HG03103 (cell line): ENCODE data around the gene BUB1.
"Not testable (repeated sequence)": the region's sequence is repeated elsewhere in the genome, so short reads cannot be mapped to it uniquely, and the experiment has no call there.

Source experiments
- ATAC-seq: cut with Tn5 transposase; IDR thresholded peaks from one replicate; pipeline ENCODE4 v1.9.1; 2021; ENCODE audit warnings: low read depth; ENCODE audit not compliant: unreplicated experiment

Gene BUB1

DNA sequence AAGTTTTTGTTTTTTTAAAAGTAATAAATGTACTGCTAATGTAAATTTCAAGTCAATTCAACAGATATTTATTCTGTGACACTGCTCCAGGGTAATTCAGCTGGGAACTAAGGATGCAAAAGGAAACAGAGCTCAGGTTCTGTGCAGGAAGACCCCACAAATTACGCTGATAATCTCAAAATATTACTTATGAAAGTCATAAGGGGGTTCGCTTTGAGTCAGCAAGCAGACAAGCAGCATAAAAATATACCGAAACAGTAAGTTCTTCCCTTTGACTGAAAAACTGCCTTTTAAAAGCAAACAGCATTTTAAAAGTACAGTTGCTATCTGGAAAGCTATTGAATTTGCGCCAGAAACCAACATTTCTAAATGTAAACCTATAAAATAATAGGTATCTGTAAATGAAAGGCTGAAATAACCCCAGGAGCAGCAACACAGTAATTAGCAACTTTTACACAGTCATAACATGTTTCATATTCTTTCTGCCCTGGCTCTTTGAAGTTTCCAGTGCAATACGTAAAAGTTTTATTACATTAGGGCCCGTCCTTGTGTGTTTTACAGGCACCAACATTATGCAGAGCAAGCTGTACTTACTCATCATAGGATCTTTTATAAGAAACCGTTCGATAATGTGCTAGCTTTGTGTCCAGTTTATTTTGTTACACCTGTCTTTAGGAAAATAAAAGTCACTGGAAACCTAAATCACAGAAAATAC lies 68.9 kb downstream of the BUB1 start:
- ATAC-seq: not testable (repeated sequence)

DNA sequence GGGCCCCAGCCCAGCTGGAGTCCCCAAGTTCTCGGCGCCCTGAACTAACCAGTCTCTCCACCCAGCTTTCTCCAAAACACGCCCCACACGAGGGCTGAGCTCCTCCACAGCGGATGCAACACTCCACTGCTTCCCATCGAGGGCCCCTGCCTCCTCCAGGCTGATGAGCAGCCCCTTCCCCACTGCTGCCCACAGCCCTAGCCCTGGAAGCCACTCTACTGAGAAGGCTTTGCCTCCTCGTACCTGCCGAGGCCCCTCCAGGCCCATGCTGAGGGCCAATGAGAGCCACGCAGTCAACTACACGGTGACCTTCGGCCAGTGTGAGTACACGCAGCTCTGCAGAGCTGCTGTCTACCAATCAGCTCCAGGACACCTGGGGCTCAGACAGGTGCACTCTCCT lies 72.8 kb downstream of the BUB1 start:
- ATAC-seq: not testable (repeated sequence)

DNA sequence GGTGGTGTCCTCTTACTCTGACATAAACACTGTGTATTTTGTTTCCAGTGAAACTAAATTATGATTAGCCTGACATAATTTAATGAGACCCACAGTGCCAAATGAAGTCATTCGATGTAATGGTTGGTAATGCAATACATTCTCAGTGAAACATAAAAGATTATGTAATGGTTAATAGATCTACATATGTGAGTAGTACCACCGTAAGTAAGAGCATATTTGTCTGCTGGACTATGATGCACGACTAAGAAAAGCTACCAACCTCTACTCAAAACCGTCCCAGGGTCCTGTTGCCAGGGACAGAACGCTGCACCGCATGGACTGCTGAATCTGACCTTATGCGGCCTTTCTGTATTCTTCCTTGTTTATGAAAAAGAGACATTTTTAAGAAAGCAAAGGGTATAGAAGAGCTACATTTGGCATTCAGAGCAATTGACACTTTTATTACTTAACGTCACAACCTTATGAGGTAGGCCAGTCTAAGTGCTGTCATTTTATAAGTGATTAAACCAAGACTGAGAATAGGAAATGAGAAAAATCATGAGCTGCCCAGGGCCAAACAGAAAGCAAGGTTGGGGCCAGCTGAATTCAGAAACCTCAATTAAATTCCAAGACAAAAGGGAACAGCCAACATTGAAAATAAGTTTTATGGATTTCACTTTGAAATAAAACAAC lies 73.8 kb downstream of the BUB1 start:
- not testable (repeated sequence) for ATAC-seq

DNA sequence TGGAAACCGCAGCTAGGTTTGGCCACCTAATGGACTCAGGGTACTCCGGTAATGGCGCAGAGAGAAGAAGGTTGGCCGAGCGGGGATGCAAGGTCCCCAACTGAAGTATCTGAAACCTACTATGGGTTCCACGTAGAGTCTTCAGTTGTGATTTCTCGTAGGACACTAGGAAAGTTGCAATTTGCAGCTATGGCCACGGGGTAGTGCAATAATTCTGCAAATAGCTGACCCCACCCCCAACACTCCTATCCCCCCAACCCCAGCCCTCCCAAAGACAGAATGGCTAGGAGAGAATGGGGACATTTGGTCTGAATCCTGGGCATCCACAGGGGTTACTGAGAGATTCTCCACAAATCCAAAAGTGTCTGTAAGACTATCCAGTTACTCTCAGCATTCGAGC lies 75.7 kb downstream of the BUB1 start:
- ATAC-seq: not testable (repeated sequence)

DNA sequence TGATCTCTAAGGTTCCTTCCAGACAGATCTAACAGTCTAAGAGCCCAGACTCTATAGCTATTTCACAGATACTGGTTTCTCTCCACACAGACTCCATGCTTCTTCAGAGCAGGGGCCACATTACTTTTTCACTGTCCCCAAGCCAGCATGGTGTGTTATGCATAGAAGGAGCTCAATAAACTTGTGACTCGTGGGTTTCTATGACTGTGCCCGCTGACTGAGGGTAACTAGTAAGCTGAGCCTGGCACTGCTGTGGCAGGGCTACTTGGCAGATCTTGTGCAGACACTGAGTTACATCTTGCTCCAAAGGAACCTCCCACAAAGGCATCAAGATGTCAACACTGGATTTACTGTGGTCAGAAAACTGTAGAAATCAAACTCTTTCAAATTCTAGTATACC lies 85.9 kb downstream of the BUB1 start:
- ATAC-seq: not testable (repeated sequence)

DNA sequence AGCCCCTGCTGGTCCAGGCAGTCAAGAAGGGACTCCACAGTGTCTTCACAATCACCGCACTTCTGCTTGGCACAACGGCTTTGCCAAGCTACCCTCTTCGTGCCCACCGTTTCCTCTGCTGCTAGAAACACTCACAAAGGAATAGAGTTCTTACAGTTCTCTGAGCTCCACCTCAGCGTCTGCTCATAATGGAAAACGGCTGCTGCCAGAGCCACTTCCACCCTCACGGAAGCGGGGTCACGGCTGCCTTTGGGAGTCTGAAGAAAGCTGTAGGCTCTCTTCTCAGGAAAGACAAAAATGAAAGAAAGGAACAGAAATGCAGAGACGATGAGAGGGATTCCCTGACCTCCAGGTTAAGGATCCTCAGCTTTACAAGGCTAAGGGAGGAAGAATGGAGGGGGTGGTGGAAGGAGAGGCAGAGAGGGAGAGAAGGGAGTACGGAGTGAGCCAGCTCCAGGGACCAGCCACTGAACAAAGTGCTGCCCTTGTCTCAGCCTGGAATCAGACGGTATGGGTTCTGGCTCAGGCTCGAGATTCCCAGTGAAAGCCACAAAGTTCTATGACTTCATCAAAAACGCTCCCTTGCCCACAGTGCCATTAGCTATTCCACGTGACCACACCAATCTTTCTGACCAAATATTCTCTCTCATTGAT lies 88.1 kb downstream of the BUB1 start:
- ATAC-seq: not testable (repeated sequence)

DNA sequence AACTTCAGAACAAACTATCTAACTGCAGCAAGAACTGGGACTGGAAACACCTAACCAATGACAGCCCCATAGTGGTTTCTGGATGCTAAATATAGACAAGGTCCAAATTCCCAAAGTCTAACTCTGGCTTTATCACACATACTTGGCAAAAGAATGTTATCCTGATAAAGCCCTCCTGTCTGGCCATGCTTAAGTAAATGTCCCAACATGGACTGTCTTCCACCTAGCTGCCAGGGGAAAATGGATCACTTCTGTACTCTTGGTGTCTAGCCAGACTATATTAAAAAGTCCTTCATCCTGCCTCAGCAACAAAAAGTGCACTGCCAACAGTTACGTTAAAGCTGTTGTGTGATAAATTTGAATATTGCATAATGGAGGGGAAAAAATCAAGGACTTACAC lies 89.3 kb downstream of the BUB1 start:
- ATAC-seq: not testable (repeated sequence)
